ELF-1 (cell line): Measurements from ENCODE around the gene ECHS1.
"Not testable (repeated sequence)": the region's sequence is repeated elsewhere in the genome, so short reads cannot be mapped to it uniquely, and the experiment has no call there.

Experiments used
- DNase-seq: peaks from one replicate; pipeline ENCODE4 v3.0.0-alpha.2; 2016; ENCODE audit warnings: low read depth, low spot score

Gene ECHS1

GRCh38 chr10:133373174-133374090, at the start of gene ECHS1:
Gene ECHS1, minus strand, starts transcription at chr10:133373354. Its CDS starts 21 bp downstream, at chr10:133373333.
- DNase-seq: peak; percentile 91

- DNase-seq: peak; percentile 15
Measured at GRCh38 chr10:133422223-133422806, 49.2 kb upstream of the ECHS1 start.

GRCh38 chr10:133421336-133422222, 48.4 kb upstream of the ECHS1 start:
- DNase-seq: no peak

- DNase-seq: no peak
Measured at GRCh38 chr10:133420579-133420978, 47.4 kb upstream of the ECHS1 start.

- no peak for DNase-seq
Measured at GRCh38 chr10:133420028-133420427, 46.9 kb upstream of the ECHS1 start.

- no peak for DNase-seq
Measured at GRCh38 chr10:133419211-133419950, 46.2 kb upstream of the ECHS1 start.

- no peak for DNase-seq
Measured at GRCh38 chr10:133418289-133418993, 45.3 kb upstream of the ECHS1 start.

- no peak for DNase-seq
Measured at GRCh38 chr10:133415752-133416151, 42.6 kb upstream of the ECHS1 start.

GRCh38 chr10:133414401-133414800, 41.2 kb upstream of the ECHS1 start:
- not testable (repeated sequence) for DNase-seq

- no peak for DNase-seq
Measured at GRCh38 chr10:133412381-133412711, 39.2 kb upstream of the ECHS1 start.

- DNase-seq: no peak
Measured at GRCh38 chr10:133411523-133412380, 38.6 kb upstream of the ECHS1 start.

- DNase-seq: no peak
Measured at GRCh38 chr10:133405844-133406527, 32.8 kb upstream of the ECHS1 start.

- no peak for DNase-seq
Measured at GRCh38 chr10:133405272-133405671, 32.1 kb upstream of the ECHS1 start.

GRCh38 chr10:133403784-133404183, 30.6 kb upstream of the ECHS1 start:
- DNase-seq: no peak

- no peak for DNase-seq
Measured at GRCh38 chr10:133403359-133403758, 30.2 kb upstream of the ECHS1 start.

- no peak for DNase-seq
Measured at GRCh38 chr10:133401981-133402725, 29.0 kb upstream of the ECHS1 start.

- DNase-seq: no peak
Measured at GRCh38 chr10:133401500-133401899, 28.3 kb upstream of the ECHS1 start.

GRCh38 chr10:133400624-133401424, 27.7 kb upstream of the ECHS1 start:
- DNase-seq: no peak
